HepG2 (cell line): ENCODE results near the gene SLIT3.

Experiments
- ELF4 ChIP-seq: sonication (generic); formaldehyde crosslinking; IDR thresholded peaks from 2 replicates; pipeline ENCODE4 v1.5.0; 2020; ENCODE audit warnings: missing genetic modification reagents, mild to moderate bottlenecking, moderate library complexity, borderline replicate concordance
- FOSL1 ChIP-seq: sonication (generic); formaldehyde crosslinking; IDR thresholded peaks from 2 replicates; pipeline ENCODE4 v1.9.0; 2021; ENCODE audit warnings: missing genetic modification reagents, borderline replicate concordance
- ZBTB7B ChIP-seq: sonication (generic); formaldehyde crosslinking; IDR thresholded peaks from 2 replicates; pipeline ENCODE4 v1.4.0; 2020; ENCODE audit warnings: missing genetic modification reagents
- ZFAT ChIP-seq: sonication (generic); formaldehyde crosslinking; conservative IDR thresholded peaks from 2 replicates; pipeline ENCODE4 v1.8.1; 2023; ENCODE audit warnings: missing genetic modification reagents, inconsistent platforms
- TF ChIP-seq, protein P1 (sequence below): sonication (generic); formaldehyde crosslinking; IDR thresholded peaks from 2 replicates; pipeline ENCODE4; 2020; ENCODE audit warnings: missing genetic modification reagents, mild to moderate bottlenecking, borderline replicate concordance
- TF ChIP-seq, protein P2 (sequence below): sonication (generic); formaldehyde crosslinking; IDR thresholded peaks from 2 replicates; pipeline ENCODE4 v1.4.0; 2020; ENCODE audit warnings: missing genetic modification reagents

DNA sequence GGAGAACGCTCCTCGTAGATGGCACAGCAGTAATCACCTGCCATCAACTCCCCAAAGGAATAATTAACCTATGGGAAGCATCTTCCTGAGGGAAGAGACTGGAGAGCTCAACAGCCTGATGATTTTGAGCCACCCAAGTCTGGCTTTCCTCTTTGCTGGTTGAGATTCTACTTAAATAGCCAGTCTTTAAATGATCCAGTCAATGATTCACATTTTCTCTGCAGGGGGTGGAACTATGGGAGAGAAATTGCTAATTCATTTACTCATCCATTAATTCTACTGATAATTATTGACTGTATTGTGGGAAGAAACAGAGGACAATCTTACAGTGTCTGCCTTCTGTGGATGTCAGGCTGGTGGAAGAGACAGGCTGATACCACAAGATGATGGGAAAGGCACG is 366.8 kb downstream of the SLIT3 start:
- TF ChIP-seq, protein P1, sequence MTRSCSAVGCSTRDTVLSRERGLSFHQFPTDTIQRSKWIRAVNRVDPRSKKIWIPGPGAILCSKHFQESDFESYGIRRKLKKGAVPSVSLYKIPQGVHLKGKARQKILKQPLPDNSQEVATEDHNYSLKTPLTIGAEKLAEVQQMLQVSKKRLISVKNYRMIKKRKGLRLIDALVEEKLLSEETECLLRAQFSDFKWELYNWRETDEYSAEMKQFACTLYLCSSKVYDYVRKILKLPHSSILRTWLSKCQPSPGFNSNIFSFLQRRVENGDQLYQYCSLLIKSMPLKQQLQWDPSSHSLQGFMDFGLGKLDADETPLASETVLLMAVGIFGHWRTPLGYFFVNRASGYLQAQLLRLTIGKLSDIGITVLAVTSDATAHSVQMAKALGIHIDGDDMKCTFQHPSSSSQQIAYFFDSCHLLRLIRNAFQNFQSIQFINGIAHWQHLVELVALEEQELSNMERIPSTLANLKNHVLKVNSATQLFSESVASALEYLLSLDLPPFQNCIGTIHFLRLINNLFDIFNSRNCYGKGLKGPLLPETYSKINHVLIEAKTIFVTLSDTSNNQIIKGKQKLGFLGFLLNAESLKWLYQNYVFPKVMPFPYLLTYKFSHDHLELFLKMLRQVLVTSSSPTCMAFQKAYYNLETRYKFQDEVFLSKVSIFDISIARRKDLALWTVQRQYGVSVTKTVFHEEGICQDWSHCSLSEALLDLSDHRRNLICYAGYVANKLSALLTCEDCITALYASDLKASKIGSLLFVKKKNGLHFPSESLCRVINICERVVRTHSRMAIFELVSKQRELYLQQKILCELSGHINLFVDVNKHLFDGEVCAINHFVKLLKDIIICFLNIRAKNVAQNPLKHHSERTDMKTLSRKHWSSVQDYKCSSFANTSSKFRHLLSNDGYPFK (CRISPR knock-in tag) = no peak
- TF ChIP-seq ZFAT (CRISPR knock-in tag) (no peak), FOSL1 (no peak), ZBTB7B (no peak), ELF4 (CRISPR knock-in tag) (no peak)
- TF ChIP-seq, protein P2, sequence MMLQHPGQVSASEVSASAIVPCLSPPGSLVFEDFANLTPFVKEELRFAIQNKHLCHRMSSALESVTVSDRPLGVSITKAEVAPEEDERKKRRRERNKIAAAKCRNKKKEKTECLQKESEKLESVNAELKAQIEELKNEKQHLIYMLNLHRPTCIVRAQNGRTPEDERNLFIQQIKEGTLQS (CRISPR knock-in tag) = no peak
